ENCODE measurements around the gene SEC16B.

Gene SEC16B

DNA sequence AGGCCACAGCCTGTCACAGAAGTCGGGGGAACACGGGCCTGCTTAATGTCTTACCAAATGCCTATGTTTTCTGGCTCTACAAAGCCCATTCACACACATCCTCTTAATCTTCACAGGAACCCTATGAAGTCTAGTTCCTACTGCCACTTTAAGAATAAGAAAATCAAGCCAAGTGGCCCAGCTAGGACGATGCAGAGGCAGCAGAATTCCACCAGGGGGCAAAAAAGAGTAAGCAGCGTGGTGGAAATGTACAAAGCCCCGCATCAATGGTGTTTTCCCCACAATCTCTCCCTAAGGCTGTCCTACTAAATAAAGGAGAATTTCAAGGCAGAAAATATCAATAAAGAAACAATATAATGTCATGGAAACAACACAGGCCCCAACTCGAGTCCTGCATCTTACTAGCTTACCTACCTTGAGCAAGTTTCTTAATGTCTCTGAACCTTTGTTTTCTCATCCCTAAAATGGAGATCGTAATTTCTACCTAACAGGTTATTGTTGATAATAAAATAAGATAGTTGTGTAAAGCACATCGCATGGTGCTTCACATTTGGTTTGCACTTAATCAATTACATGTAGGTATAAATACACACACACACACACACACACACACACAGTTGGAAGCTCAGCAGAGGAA lies 21.4 kb downstream of the SEC16B start:
- POLR2A ChIA-PET: no interaction called here
- TF ChIP-seq HDGF (IDR thresholded peaks at IDR 0.05; ENCODE audit: borderline replicate concordance): no peak
- 0 out of 2 replicates have a peak, but pooled peaks have one; percentile 17 for TF ChIP-seq L3MBTL2 (conservative IDR thresholded peaks at IDR 0.05)
- TF ChIP-seq SUZ12 (IDR thresholded peaks at IDR 0.05): no peak
- no peak for TF ChIP-seq ARNT (IDR thresholded peaks at IDR 0.05)
- no peak for TF ChIP-seq LEF1 (IDR thresholded peaks at IDR 0.05; ENCODE audit: borderline replicate concordance)
- TF ChIP-seq CTBP1 (IDR thresholded peaks at IDR 0.05; ENCODE audit: borderline replicate concordance): no peak
- no peak for TF ChIP-seq ELF4 (IDR thresholded peaks at IDR 0.05)
- TF ChIP-seq, protein P1, sequence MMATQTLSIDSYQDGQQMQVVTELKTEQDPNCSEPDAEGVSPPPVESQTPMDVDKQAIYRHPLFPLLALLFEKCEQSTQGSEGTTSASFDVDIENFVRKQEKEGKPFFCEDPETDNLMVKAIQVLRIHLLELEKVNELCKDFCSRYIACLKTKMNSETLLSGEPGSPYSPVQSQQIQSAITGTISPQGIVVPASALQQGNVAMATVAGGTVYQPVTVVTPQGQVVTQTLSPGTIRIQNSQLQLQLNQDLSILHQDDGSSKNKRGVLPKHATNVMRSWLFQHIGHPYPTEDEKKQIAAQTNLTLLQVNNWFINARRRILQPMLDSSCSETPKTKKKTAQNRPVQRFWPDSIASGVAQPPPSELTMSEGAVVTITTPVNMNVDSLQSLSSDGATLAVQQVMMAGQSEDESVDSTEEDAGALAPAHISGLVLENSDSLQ (IDR thresholded peaks at IDR 0.05): no peak
- TF ChIP-seq NFRKB (IDR thresholded peaks at IDR 0.05): no peak
- CTCF ChIA-PET: interaction anchor here (0.6 to 1.3 kb wide), 5 partner anchors 12 to 1048 kb away, joined by 3 to 5 read pairs (median 3); no protein-coding TSS in a partner anchor
- peak; percentile 79 for DNase-seq (ENCODE audit: extremely low spot score)

DNA sequence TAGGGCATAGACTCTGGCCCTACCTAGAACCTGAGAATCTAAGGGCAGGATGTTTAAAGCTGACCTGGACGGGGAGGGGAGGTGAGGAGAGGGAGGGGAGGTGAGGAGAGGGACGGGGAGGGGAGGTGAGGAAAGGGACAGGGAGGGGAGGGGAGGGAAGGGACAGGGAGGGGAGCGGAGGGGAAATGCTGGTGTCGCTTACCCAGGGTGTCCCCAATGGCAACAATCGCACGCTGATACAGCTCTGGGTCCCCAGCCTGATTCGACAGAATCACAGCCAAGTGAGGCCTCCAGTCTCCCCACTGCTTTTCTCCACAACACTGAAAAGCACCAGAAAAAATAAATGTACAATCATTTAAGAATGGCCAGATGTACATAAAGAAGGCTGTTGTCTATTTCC lies 22.2 kb downstream of the SEC16B start:
- no peak for DNase-seq (ENCODE audit: extremely low spot score)
- CTCF ChIA-PET: interaction anchor here (0.6 to 1.3 kb wide), 5 partner anchors 11 to 1048 kb away, joined by 3 to 5 read pairs (median 3); no protein-coding TSS in a partner anchor
- POLR2A ChIA-PET: no interaction called here

DNA sequence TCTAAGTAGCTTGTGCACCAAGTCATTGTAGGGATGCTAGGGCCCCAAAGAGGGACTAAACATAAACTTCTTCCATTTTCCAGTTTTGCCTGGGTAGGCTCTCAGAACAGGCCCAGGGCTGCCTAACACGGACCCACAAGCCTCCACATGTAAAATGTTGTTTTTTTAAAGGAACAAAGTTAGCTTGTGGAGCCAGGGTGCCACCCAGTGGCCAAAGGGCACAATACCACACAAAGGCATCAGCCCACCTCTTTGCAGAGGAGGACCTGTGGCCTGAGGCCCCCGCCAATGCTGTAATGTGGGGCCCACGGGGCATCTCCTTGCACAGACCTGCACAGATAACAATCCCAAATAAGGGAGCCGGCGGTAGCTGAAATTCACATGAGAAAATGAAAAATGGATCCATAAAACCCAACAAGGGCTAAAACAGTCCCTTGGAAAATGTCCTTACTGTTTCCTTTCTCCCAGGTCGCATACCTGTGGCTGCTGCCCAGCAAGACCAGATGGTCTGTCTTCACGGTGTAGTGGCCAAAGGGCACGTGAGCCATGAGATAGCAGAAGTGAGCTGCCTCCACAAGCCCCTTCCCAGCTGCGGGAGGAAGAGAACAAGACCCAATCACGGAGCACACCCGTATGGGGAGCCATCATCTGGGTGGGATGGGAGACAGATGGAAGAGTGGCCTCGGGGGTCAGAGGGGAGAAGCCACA lies 23.8 kb downstream of the SEC16B start:
- ChIA-PET POLR2A (no interaction called here), CTCF (interaction anchor here (0.7 to 1.4 kb wide), 2 partner anchors 13 to 241 kb away, joined by 3 to 4 read pairs; no protein-coding TSS in a partner anchor)
- peak; percentile 76 for DNase-seq (ENCODE audit: extremely low spot score)
- TF ChIP-seq TARDBP (IDR thresholded peaks at IDR 0.05): no peak
- TF ChIP-seq ZNF384 (IDR thresholded peaks at IDR 0.05): peak; percentile 51; the same call in 1 of the 2 replicates

More for the DNA sequence above, 22.2 kb downstream of the SEC16B start:
- no peak for TF ChIP-seq FOXK2 (IDR thresholded peaks at IDR 0.05)
- TF ChIP-seq LEF1 (IDR thresholded peaks at IDR 0.05; ENCODE audit: borderline replicate concordance): no peak
- TF ChIP-seq FOXA1 (IDR thresholded peaks at IDR 0.05): no peak
- no peak for TF ChIP-seq CTBP1 (IDR thresholded peaks at IDR 0.05; ENCODE audit: borderline replicate concordance)
- no peak for TF ChIP-seq HDGF (IDR thresholded peaks at IDR 0.05; ENCODE audit: borderline replicate concordance)
- no peak for TF ChIP-seq L3MBTL2 (conservative IDR thresholded peaks at IDR 0.05)
- TF ChIP-seq ELF4 (IDR thresholded peaks at IDR 0.05): no peak
- TF ChIP-seq BHLHE40 (IDR thresholded peaks at IDR 0.05; ENCODE audit: borderline replicate concordance): no peak
- TF ChIP-seq FOXM1 (IDR thresholded peaks at IDR 0.05; ENCODE audit: borderline replicate concordance): no peak
- TF ChIP-seq, protein P1 (IDR thresholded peaks at IDR 0.05): no peak
- TF ChIP-seq NFRKB (IDR thresholded peaks at IDR 0.05): no peak
- TF ChIP-seq SP1 (IDR thresholded peaks at IDR 0.05): no peak
- no peak for TF ChIP-seq ZNF384 (IDR thresholded peaks at IDR 0.05)
- no peak for TF ChIP-seq SUZ12 (IDR thresholded peaks at IDR 0.05)
- TF ChIP-seq TARDBP (IDR thresholded peaks at IDR 0.05): no peak
- TF ChIP-seq ARNT (IDR thresholded peaks at IDR 0.05): no peak

DNA sequence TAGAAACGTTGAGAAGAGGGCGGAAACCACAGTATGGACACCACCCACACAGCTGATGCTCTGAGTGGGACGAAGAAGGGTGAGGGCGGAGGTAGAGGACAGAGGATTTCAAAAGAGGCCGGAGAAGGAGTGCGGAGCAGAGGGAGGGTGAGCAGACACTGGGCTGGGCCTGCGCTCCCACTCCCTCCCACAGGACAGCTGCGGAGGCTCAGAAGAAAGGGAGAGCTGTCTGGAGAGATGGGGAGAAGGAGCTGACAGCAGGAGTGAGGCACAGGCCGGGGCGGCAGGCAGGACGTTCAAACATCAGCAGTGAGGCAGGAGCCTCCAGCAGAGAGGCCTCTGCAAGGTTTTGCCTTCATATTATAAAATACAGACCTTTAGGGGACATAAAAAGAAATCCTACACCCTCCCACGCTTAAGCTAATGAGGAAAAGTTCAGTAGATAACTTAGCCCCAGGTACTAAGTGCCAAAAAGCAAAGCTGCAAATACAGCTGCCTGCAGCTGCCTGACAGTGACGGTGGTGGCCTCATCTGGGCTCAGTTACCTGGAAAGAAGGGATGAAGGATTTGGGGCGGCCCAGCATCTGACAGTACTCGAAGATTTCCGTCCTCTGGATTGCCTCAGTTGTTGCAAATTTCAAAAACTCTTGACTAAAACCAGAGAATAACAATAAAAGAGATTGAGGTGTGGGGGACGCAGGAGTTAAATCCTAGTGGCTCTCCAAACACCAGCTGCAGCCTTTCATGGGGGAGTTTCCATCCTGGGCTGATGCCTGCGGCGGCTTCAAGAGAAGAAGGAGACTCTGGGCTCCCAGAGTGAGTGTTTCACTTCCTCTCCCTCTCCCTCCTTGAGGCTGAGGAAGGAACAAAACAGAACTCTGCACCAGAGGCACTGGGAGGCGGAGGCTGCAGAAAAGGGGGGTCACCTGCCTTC lies 25.6 kb downstream of the SEC16B start:
- POLR2A ChIA-PET: no interaction called here
- CTCF ChIA-PET: interaction anchor here (0.6 kb wide), 1 partner anchor 998 kb away, joined by 3 read pairs; no protein-coding TSS in a partner anchor
- no peak for DNase-seq (ENCODE audit: extremely low spot score)
- TF ChIP-seq ZNF384 (IDR thresholded peaks at IDR 0.05) (no peak), SP1 (IDR thresholded peaks at IDR 0.05) (no peak), FOXM1 (IDR thresholded peaks at IDR 0.05; ENCODE audit: borderline replicate concordance) (no peak), LEF1 (IDR thresholded peaks at IDR 0.05; ENCODE audit: borderline replicate concordance) (no peak), FOXA1 (IDR thresholded peaks at IDR 0.05) (no peak), ELF4 (IDR thresholded peaks at IDR 0.05) (no peak), NFRKB (IDR thresholded peaks at IDR 0.05) (no peak), CTBP1 (IDR thresholded peaks at IDR 0.05; ENCODE audit: borderline replicate concordance) (no peak), SUZ12 (IDR thresholded peaks at IDR 0.05) (no peak), L3MBTL2 (conservative IDR thresholded peaks at IDR 0.05) (no peak), BHLHE40 (IDR thresholded peaks at IDR 0.05; ENCODE audit: borderline replicate concordance) (no peak), TARDBP (IDR thresholded peaks at IDR 0.05) (no peak), ARNT (IDR thresholded peaks at IDR 0.05) (no peak), HDGF (IDR thresholded peaks at IDR 0.05; ENCODE audit: borderline replicate concordance) (no peak), FOXK2 (IDR thresholded peaks at IDR 0.05) (no peak)
- TF ChIP-seq, protein P1 (IDR thresholded peaks at IDR 0.05): no peak

DNA sequence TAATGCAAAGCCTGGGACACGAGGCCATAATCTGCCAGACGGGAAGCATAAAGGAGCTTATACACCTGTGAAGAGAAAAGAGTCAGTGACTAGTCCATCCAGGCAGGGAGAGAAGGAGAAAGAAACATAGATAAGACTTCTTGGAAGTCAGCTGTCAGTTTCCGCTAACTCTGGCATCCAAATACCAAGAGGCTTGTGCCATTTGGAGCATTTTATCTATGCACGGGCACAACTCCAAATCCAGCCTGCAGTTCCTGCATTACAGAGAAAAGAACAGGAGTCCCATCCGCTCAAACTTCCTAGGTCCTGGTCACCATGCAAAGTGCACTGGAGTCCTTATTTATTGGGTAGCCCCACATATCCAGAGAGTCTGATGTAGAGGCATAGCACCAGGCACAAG lies 27.9 kb downstream of the SEC16B start:
- TF ChIP-seq FOXA1 (IDR thresholded peaks at IDR 0.05) (no peak), BHLHE40 (IDR thresholded peaks at IDR 0.05; ENCODE audit: borderline replicate concordance) (no peak), FOXK2 (IDR thresholded peaks at IDR 0.05) (no peak), LEF1 (IDR thresholded peaks at IDR 0.05; ENCODE audit: borderline replicate concordance) (no peak), HDGF (IDR thresholded peaks at IDR 0.05; ENCODE audit: borderline replicate concordance) (no peak), L3MBTL2 (conservative IDR thresholded peaks at IDR 0.05) (no peak), ARNT (IDR thresholded peaks at IDR 0.05) (no peak), SUZ12 (IDR thresholded peaks at IDR 0.05) (no peak), FOXM1 (IDR thresholded peaks at IDR 0.05; ENCODE audit: borderline replicate concordance) (no peak), NFRKB (IDR thresholded peaks at IDR 0.05) (no peak), ZNF384 (IDR thresholded peaks at IDR 0.05) (no peak), CTBP1 (IDR thresholded peaks at IDR 0.05; ENCODE audit: borderline replicate concordance) (no peak), TARDBP (IDR thresholded peaks at IDR 0.05) (no peak), ELF4 (IDR thresholded peaks at IDR 0.05) (no peak), SP1 (IDR thresholded peaks at IDR 0.05) (no peak)
- TF ChIP-seq, protein P1 (IDR thresholded peaks at IDR 0.05): no peak
- ChIA-PET CTCF (interaction anchor here (0.6 kb wide), 1 partner anchor 1435 kb away, joined by 3 read pairs; no protein-coding TSS in a partner anchor), POLR2A (no interaction called here)
- DNase-seq (ENCODE audit: extremely low spot score): no peak

Data from HEK293T (cell line).